ENCODE data around the gene TSPAN19.

TSPAN19 gene

GRCh38 chr12:85002778-85003296 lies 33.2 kb downstream of the TSPAN19 start:
- no peak for DNase-seq (ENCODE audit: low read depth in 2 of 2)

GRCh38 chr12:85000729-85001128 lies 35.3 kb downstream of the TSPAN19 start:
- DNase-seq (ENCODE audit: low read depth in 2 of 2): no peak

- no peak for DNase-seq (ENCODE audit: low read depth in 2 of 2)
Measured at GRCh38 chr12:84998341-84998740, 37.7 kb downstream of the TSPAN19 start.

- DNase-seq (ENCODE audit: low read depth in 2 of 2): no peak
Measured at GRCh38 chr12:84996759-84997158, 39.3 kb downstream of the TSPAN19 start.

- DNase-seq (ENCODE audit: low read depth in 2 of 2): no peak
Measured at GRCh38 chr12:84995641-84996040, 40.4 kb downstream of the TSPAN19 start.

GRCh38 chr12:84994426-84994825 lies 41.7 kb downstream of the TSPAN19 start:
- DNase-seq (ENCODE audit: low read depth in 2 of 2): no peak

GRCh38 chr12:84986586-84986985 lies 49.5 kb downstream of the TSPAN19 start:
- no peak for DNase-seq (ENCODE audit: low read depth in 2 of 2)

GRCh38 chr12:84986117-84986516 lies 50.0 kb downstream of the TSPAN19 start:
- DNase-seq (ENCODE audit: low read depth in 2 of 2): no peak

GRCh38 chr12:84983289-84983688 lies 52.8 kb downstream of the TSPAN19 start:
- DNase-seq (ENCODE audit: low read depth in 2 of 2): no peak

- no peak for DNase-seq (ENCODE audit: low read depth in 2 of 2)
Measured at GRCh38 chr12:84982888-84983287, 53.2 kb downstream of the TSPAN19 start.

GRCh38 chr12:84978921-84979320 lies 57.2 kb downstream of the TSPAN19 start:
- no peak for DNase-seq (ENCODE audit: low read depth in 2 of 2)

- DNase-seq (ENCODE audit: low read depth in 2 of 2): no peak
Measured at GRCh38 chr12:84976133-84976532, 59.9 kb downstream of the TSPAN19 start.

GRCh38 chr12:84974155-84974815 lies 61.8 kb downstream of the TSPAN19 start:
- DNase-seq (ENCODE audit: low read depth in 2 of 2): no peak

GRCh38 chr12:84973026-84973425 lies 63.1 kb downstream of the TSPAN19 start:
- no peak for DNase-seq (ENCODE audit: low read depth in 2 of 2)

- no peak for DNase-seq (ENCODE audit: low read depth in 2 of 2)
Measured at GRCh38 chr12:84969226-84969625, 66.9 kb downstream of the TSPAN19 start.

All from stimulated activated CD4-positive, alpha-beta T cell treated with anti-CD3 and anti-CD28 coated beads, Interleukin-1b, Interleukin-23, amount 100 ng/mL, for 1 hour (primary cell).